ENCODE results near the gene SF3B5.

DNA sequence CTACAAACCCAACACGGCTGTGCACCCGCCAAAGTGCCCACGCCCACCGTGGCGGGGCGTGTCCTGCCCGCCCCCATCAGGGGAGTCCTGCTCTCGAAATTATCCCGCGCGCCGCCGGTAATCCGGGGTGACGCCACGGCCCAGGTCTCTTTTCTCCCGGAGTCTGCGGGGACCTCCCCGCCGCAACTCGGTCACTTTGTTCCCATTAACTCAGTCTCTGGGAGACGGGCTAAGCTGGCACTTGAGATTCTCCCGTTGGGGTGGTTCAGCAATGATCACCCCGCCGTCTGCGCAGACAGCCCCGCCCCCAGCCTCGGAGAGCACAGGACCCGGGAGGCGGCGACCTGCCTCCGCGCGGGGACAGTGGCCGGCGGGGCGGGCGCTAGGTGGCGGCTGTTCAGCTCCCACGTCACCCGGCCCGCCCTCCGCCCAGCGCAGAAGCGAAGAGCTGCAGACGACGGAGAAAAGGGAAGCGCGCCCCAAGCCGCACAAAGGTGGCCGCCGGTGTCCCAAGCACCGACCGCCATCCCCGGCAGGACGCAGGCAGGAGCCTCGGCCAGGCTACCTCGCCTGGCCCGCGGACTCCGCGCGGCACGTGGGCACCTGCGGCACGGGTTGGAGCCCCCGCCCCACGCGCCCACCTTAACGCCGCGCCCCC, 31.5 kb downstream of the SF3B5 start:
- TF ChIP-seq, protein P1, sequence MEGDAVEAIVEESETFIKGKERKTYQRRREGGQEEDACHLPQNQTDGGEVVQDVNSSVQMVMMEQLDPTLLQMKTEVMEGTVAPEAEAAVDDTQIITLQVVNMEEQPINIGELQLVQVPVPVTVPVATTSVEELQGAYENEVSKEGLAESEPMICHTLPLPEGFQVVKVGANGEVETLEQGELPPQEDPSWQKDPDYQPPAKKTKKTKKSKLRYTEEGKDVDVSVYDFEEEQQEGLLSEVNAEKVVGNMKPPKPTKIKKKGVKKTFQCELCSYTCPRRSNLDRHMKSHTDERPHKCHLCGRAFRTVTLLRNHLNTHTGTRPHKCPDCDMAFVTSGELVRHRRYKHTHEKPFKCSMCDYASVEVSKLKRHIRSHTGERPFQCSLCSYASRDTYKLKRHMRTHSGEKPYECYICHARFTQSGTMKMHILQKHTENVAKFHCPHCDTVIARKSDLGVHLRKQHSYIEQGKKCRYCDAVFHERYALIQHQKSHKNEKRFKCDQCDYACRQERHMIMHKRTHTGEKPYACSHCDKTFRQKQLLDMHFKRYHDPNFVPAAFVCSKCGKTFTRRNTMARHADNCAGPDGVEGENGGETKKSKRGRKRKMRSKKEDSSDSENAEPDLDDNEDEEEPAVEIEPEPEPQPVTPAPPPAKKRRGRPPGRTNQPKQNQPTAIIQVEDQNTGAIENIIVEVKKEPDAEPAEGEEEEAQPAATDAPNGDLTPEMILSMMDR (conservative IDR thresholded peaks at IDR 0.05; ENCODE audit: low read length) = 0 out of 2 replicates have a peak, but pooled peaks have one; percentile 16
- TF ChIP-seq EZH2phosphoT487 (IDR thresholded peaks at IDR 0.05; ENCODE audit: borderline replicate concordance) = no peak
